Left lung (tissue), 10 donors: Measurements from ENCODE around the gene CLIC5. TPM values are rescaled to one million over a fixed set of nuclear protein-coding genes. Genes with fewer than 3 reads are reported as not detected.
A peak's percentile ranks its signal among the peaks of the same experiment; 100 is the strongest.

Experiments
- ATAC-seq: fragments of 200-7000 bp; cut with Tn5 transposase; one replicate; pipeline ENCODE4 v1.9.1; 2020; ENCODE audit warnings: moderate library complexity
- DNase-seq, 4 donors: peaks; one replicate each; pipeline ENCODE4 v3.0.0-alpha.2; 2013 to 2020
- H3K27ac ChIP-seq, 2 donors: fragments of 200-600 bp; sonication (generic) in 1 of 2; one replicate each; pipeline versions ENCODE4 v1.5.0 to v1.8.0; 2020 to 2021
- H3K27me3 ChIP-seq, 2 donors: fragments of 200-600 bp; sonication (generic) in 1 of 2; one replicate each; pipeline versions ENCODE4 v1.5.0 to v1.8.0; 2020 to 2021
- H3K36me3 ChIP-seq, 2 donors: fragments of 200-600 bp; sonication (generic) in 1 of 2; one replicate each; pipeline versions ENCODE4 v1.5.0 to v1.8.0; 2020 to 2021
- H3K4me1 ChIP-seq, 2 donors: fragments of 200-600 bp; one replicate each; pipeline ENCODE4 v1.8.0; 2021
- H3K4me3 ChIP-seq, 2 donors: fragments of 200-600 bp; sonication (generic) in 1 of 2; one replicate each; pipeline versions ENCODE4 v1.5.0 to v1.8.0; 2020 to 2021; ENCODE audit warnings: mild to moderate bottlenecking in 1 of 2
- H3K9me3 ChIP-seq, 2 donors: fragments of 200-600 bp; sonication (generic) in 1 of 2; one replicate each; pipeline versions ENCODE4 v1.5.0 to v1.8.0; 2020 to 2021
- intact Hi-C, 2 donors: fragments of 100-400 bp; cut with DNase I; formaldehyde crosslinking; loops; one replicate each; pipeline versions ENCODE4 v1.11.2 to v1.14.2; 2022
- polyA plus RNA-seq, 6 donors: library from polyadenylated mRNA; unstranded; fragments of 120-200 nt; gene quantifications; one replicate each; pipeline ENCODE4 v1.2.1, GENCODE V29; 2013; ENCODE audit not compliant: insufficient read length in 6 of 6
- total RNA-seq, 2 donors: library from RNA; stranded (reverse); fragmentation: NEBNext Ultra II Directional; extraction: Animal tissue kit (Norgen Biotek cat#: 25700); gene quantifications; one replicate each; pipeline ENCODE4 v1.2.1, GENCODE V29; 2021
- TF ChIP-seq, protein P1 (sequence below), 2 donors: fragments of 200-600 bp; sonication (generic) in 1 of 2; IDR thresholded peaks; one replicate each; pipeline versions ENCODE4 v1.5.0 to v1.8.0; 2021; ENCODE audit warnings: antibody characterized with exemption in 2 of 2
- donor health status: DM: no; HTN: yes; CAD: no.
- donor health status: DM: no; HTN: no; CAD: no.

The CLIC5 gene
- total and polyA plus RNA-seq, 8 donors, result 8.8 to 179 (median 10.2) TPM

DNA sequence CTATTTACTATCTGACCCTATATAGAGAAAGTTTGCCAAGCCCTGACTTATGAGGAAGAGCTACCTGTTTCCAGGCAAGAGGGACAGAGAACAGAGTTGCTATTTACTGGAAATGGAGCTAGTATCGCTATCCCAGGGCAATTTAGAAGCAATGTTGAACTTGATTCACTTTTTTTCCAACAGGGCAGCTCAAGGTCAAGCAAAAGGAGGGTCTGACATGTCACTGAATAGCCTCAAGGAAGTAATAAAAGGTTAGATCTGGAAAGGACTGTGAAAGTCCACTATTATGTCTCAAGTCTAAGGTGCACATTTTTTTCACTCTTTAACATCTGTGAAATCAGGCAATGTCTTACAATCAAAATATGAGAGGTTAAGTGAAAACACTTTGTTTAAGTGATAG lies 84.4 kb downstream of the CLIC5 start:
- ATAC-seq (no peak), DNase-seq (no peak)
- Histone ChIP-seq H3K36me3 (no peaks in the 10 kb centered on the region), H3K4me3 (no peak overlapping the region), H3K27ac (no peak overlapping the region), H3K4me1 (peaks cover 0 to 4% of the 10 kb centered on the region in 2 donors), H3K9me3 (no peaks in the 10 kb centered on the region), H3K27me3 (no peaks in the 10 kb centered on the region)
- intact Hi-C loops, result no loop called here
- TF ChIP-seq, protein P1, sequence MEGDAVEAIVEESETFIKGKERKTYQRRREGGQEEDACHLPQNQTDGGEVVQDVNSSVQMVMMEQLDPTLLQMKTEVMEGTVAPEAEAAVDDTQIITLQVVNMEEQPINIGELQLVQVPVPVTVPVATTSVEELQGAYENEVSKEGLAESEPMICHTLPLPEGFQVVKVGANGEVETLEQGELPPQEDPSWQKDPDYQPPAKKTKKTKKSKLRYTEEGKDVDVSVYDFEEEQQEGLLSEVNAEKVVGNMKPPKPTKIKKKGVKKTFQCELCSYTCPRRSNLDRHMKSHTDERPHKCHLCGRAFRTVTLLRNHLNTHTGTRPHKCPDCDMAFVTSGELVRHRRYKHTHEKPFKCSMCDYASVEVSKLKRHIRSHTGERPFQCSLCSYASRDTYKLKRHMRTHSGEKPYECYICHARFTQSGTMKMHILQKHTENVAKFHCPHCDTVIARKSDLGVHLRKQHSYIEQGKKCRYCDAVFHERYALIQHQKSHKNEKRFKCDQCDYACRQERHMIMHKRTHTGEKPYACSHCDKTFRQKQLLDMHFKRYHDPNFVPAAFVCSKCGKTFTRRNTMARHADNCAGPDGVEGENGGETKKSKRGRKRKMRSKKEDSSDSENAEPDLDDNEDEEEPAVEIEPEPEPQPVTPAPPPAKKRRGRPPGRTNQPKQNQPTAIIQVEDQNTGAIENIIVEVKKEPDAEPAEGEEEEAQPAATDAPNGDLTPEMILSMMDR (IDR thresholded peaks at IDR 0.05), result no peak

DNA sequence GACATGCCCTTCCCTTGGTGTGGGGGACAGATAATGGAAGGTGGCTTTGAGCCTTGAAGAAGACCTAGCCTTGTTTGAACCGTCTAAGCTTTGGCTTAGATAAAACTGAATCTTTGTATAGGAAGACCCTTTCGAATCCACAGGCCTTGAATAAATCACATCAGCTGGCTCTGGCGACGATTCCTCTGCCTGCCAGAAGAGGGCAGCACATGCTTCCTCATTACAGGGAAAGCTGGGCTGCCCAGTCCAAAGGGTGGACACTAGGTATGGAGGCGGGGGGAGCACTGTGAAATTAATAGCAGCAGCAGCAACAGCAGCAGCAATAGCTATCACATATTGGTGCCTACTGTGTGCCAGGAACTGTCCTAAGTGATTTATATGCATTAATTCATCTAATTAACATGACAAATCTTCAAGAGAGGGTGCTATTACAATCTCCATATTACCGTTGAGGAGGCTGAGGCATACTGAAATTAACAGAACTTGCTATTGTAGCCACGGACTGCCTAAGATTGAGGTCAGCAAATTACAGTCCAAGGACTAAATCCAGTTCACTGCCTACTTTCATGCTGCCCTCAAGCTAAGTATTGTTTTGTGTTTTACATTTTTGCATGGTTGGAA lies 85.1 kb downstream of the CLIC5 start:
- Histone ChIP-seq H3K4me1 (peaks cover 0 to 4% of the 10 kb centered on the region in 2 donors), H3K27ac (no peak overlapping the region), H3K4me3 (no peak overlapping the region), H3K36me3 (no peaks in the 10 kb centered on the region), H3K27me3 (no peaks in the 10 kb centered on the region), H3K9me3 (no peaks in the 10 kb centered on the region)
- intact Hi-C loops, result no loop called here
- DNase-seq (peak in 3 of 4 donors; percentile 65 to 78 (median 69)), ATAC-seq (peak; percentile 92)
- TF ChIP-seq, protein P1 (IDR thresholded peaks at IDR 0.05), result peak; percentile 85 to 96

DNA sequence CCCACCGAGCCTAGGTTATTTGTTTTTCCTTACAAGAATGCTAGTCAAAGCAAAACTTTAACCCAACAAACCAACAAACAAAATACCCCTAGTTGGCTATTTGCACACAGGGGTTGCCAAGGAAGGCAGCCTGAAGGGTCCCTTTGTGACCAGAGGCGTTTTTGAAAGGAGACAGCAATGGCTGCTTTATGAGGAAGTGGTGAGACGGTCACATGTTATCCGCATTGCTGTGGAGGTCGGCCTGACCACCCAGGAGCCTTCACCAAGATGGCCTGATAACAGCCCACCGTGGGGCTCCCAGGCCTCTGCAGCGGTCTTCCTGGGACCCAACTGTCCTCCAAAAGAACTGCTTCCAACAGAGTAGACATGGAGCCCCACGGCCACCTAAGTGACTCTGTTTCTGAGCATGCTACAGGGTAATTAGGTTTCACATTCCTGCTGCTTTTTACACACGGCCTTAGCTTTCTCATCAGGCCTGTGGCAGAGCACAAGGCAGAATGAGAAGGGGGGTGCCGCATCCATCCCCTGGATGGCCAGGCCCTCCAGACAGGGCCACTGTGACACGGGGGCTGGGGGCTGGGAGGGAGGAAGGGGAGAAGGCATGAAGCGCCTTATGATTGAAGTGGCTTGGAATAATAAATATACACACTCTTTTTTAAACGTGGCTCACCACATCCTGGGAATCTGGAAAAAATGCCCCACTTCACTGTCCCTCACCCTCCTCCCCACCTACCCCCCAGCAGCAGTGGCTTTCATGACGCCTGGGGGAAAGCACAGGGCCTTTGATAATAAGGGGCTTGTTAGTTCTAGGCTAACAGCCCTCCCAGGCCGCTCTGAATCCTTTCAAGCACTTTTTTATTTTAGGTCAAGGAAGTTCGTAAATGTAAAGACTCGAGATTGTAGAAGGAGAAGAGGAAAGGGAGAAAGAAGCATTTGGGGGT lies 86.0 kb downstream of the CLIC5 start:
- no peak for ATAC-seq
- no peak overlapping the region for H3K27ac ChIP-seq
- no peak overlapping the region for H3K4me3 ChIP-seq
- no peaks in the 10 kb centered on the region for H3K36me3 ChIP-seq
- DNase-seq, result peak in 1 of 4 donors; percentile 34
- H3K27me3 ChIP-seq, result no peaks in the 10 kb centered on the region
- TF ChIP-seq, protein P1 (IDR thresholded peaks at IDR 0.05), result no peak
- peaks cover 0 to 4% of the 10 kb centered on the region in 2 donors for H3K4me1 ChIP-seq
- intact Hi-C loops, result loop anchor here in 1 of 2 donors (10.0 kb wide), 1 partner anchor 1295 kb away; no protein-coding TSS in a partner anchor
- H3K9me3 ChIP-seq, result no peaks in the 10 kb centered on the region

DNA sequence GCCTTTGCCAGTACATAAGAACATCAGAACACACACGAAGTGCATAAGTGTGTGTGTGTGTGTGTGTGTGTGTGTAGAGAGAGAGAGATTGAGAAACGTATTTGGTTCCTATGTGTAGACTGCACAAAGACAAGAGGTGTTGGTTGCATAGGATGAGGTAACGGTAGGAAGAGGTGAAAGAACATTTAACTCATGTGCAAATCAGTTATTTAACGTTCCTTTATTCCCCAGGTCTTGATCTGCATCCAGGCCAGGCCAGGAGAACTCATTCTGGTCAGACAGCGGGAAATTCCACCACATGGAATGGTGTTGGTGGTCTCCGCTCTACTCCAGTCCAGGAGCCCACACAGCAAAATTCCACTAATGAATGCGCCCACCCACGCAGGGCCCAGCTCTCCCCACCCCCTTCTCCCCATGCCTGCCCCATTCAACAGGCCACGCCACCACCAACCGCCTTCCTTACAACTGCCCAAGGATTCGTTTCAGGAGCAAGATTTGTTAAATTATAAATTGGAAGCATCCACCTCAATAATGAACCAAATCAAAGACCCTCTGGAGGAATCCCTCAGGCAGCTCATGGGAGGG lies 86.8 kb downstream of the CLIC5 start:
- DNase-seq (peak in 1 of 4 donors; percentile 28), ATAC-seq (no peak)
- intact Hi-C loops, result loop anchor here in 1 of 2 donors (10.0 kb wide), 1 partner anchor 1294 kb away; no protein-coding TSS in a partner anchor
- Histone ChIP-seq H3K4me1 (peaks cover 0 to 4% of the 10 kb centered on the region in 2 donors), H3K27me3 (no peaks in the 10 kb centered on the region), H3K27ac (no peak overlapping the region), H3K9me3 (no peaks in the 10 kb centered on the region), H3K36me3 (no peaks in the 10 kb centered on the region), H3K4me3 (no peak overlapping the region)
- TF ChIP-seq, protein P1 (IDR thresholded peaks at IDR 0.05), result no peak
